Measurements from ENCODE around the gene ING5.

Gene ING5

GRCh38 chr2:241666627-241667400 is 35.0 kb upstream of the ING5 start:
- Histone ChIP-seq H4K20me1 (ENCODE audit: control insufficient read depth, insufficient read depth, low read depth, low read length) (no peaks in the 10 kb centered on the region; the same call in 1 of the 2 replicates), H3K4me2 (ENCODE audit: low read length) (no peak overlapping the region), H3K9me3 (ENCODE audit: control insufficient read depth, insufficient read depth, low read length) (no peaks in the 10 kb centered on the region), H3K27ac (ENCODE audit: low read depth, low read length) (no peak overlapping the region), H3K36me3 (ENCODE audit: control insufficient read depth, low read length) (peaks cover 28% of the 10 kb centered on the region; the same call in 1 of the 2 replicates), H3K27me3 (ENCODE audit: control insufficient read depth, low read length) (no peaks in the 10 kb centered on the region), H3F3A (ENCODE audit: control insufficient read depth, insufficient read depth) (no peaks in the 10 kb centered on the region), H3K4me3 (ENCODE audit: low read length) (no peak overlapping the region), H3K79me2 (ENCODE audit: control insufficient read depth, low read length) (no peaks in the 10 kb centered on the region), H3K4me1 (ENCODE audit: control insufficient read depth, low read length) (no peaks in the 10 kb centered on the region), H3K9me2 (replicated peaks; ENCODE audit: control insufficient read depth, low read length) (no peaks in the 10 kb centered on the region)
- TF ChIP-seq CTCF (IDR thresholded peaks at IDR 0.05; ENCODE audit: low read depth, low read length, poor library complexity, severe bottlenecking) (no peak), EZH2phosphoT487 (IDR thresholded peaks at IDR 0.05; ENCODE audit: borderline replicate concordance, low read length) (no peak)

- Histone ChIP-seq H4K20me1 (ENCODE audit: control insufficient read depth, insufficient read depth, low read depth, low read length) (no peaks in the 10 kb centered on the region; the same call in 1 of the 2 replicates), H3F3A (ENCODE audit: control insufficient read depth, insufficient read depth) (no peaks in the 10 kb centered on the region), H3K9me2 (replicated peaks; ENCODE audit: control insufficient read depth, low read length) (no peaks in the 10 kb centered on the region), H3K27ac (ENCODE audit: low read depth, low read length) (no peak overlapping the region), H3K27me3 (ENCODE audit: control insufficient read depth, low read length) (no peaks in the 10 kb centered on the region), H3K9me3 (ENCODE audit: control insufficient read depth, insufficient read depth, low read length) (no peaks in the 10 kb centered on the region), H3K36me3 (ENCODE audit: control insufficient read depth, low read length) (peaks cover 32% of the 10 kb centered on the region; the same call in 1 of the 2 replicates), H3K79me2 (ENCODE audit: control insufficient read depth, low read length) (no peaks in the 10 kb centered on the region), H3K4me1 (ENCODE audit: control insufficient read depth, low read length) (no peaks in the 10 kb centered on the region), H3K4me3 (ENCODE audit: low read length) (no peak overlapping the region), H3K4me2 (ENCODE audit: low read length) (no peak overlapping the region)
- TF ChIP-seq CTCF (IDR thresholded peaks at IDR 0.05; ENCODE audit: low read depth, low read length, poor library complexity, severe bottlenecking) (no peak), EZH2phosphoT487 (IDR thresholded peaks at IDR 0.05; ENCODE audit: borderline replicate concordance, low read length) (no peak)
Observed at GRCh38 chr2:241668354-241668753, 33.5 kb upstream of the ING5 start.

GRCh38 chr2:241668839-241669238 is 33.0 kb upstream of the ING5 start:
- no peaks in the 10 kb centered on the region for H3K27me3 ChIP-seq (ENCODE audit: control insufficient read depth, low read length)
- H3K4me3 ChIP-seq (ENCODE audit: low read length), result no peak overlapping the region
- TF ChIP-seq EZH2phosphoT487 (IDR thresholded peaks at IDR 0.05; ENCODE audit: borderline replicate concordance, low read length) (no peak), CTCF (IDR thresholded peaks at IDR 0.05; ENCODE audit: low read depth, low read length, poor library complexity, severe bottlenecking) (no peak)
- no peak overlapping the region for H3K27ac ChIP-seq (ENCODE audit: low read depth, low read length)
- no peaks in the 10 kb centered on the region; the same call in 1 of the 2 replicates for H4K20me1 ChIP-seq (ENCODE audit: control insufficient read depth, insufficient read depth, low read depth, low read length)
- H3K79me2 ChIP-seq (ENCODE audit: control insufficient read depth, low read length), result no peaks in the 10 kb centered on the region
- no peak overlapping the region for H3K4me2 ChIP-seq (ENCODE audit: low read length)
- H3K4me1 ChIP-seq (ENCODE audit: control insufficient read depth, low read length), result no peaks in the 10 kb centered on the region
- H3K9me3 ChIP-seq (ENCODE audit: control insufficient read depth, insufficient read depth, low read length), result no peaks in the 10 kb centered on the region
- peaks cover 34% of the 10 kb centered on the region; the same call in 1 of the 2 replicates for H3K36me3 ChIP-seq (ENCODE audit: control insufficient read depth, low read length)
- no peaks in the 10 kb centered on the region for H3F3A ChIP-seq (ENCODE audit: control insufficient read depth, insufficient read depth)
- no peaks in the 10 kb centered on the region for H3K9me2 ChIP-seq (replicated peaks; ENCODE audit: control insufficient read depth, low read length)
